NOMO-1 treated with dmso at 0.1 percent for 144 hours (cell line): ENCODE measurements around the gene RASGEF1C.

Experiments used
- DNase-seq: peaks from one replicate; lab custom pipeline; 2025; ENCODE audit not compliant: unreplicated experiment; lab: John Stamatoyannopoulos, UW

The RASGEF1C gene

GRCh38 chr5:180160789-180161188 is 48.2 kb downstream of the RASGEF1C start:
- peak; percentile 79 for DNase-seq

- no peak for DNase-seq
Observed at GRCh38 chr5:180160215-180160614, 48.8 kb downstream of the RASGEF1C start.

DNA sequence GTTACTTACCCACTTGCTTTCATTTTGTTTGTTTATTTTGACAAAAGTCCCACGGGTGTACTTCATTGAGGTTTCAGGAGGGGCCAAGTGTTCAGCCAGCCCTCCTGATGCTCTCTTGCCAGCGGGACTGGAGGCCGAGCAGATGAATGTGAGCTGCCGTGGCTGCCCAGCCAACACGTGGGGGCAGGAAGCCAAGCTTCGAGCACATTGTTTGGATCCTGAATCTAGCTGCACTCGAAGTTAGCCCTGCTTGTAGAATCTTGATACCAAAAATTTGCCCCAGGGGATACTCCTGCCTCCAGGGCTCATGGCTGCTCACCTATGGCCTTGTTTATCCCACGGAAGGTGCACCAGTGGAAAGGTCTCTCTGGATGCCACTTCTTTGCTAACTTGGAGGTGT is 49.3 kb downstream of the RASGEF1C start:
- DNase-seq, result no peak

- DNase-seq, result no peak
Observed at GRCh38 chr5:180157866-180158265, 51.1 kb downstream of the RASGEF1C start.

- DNase-seq, result no peak
Observed at GRCh38 chr5:180156141-180156540, 52.9 kb downstream of the RASGEF1C start.

GRCh38 chr5:180155365-180155926 is 53.6 kb downstream of the RASGEF1C start:
- no peak for DNase-seq

GRCh38 chr5:180154821-180155364 is 54.1 kb downstream of the RASGEF1C start:
- DNase-seq, result no peak

GRCh38 chr5:180153991-180154390 is 55.0 kb downstream of the RASGEF1C start:
- no peak for DNase-seq

DNA sequence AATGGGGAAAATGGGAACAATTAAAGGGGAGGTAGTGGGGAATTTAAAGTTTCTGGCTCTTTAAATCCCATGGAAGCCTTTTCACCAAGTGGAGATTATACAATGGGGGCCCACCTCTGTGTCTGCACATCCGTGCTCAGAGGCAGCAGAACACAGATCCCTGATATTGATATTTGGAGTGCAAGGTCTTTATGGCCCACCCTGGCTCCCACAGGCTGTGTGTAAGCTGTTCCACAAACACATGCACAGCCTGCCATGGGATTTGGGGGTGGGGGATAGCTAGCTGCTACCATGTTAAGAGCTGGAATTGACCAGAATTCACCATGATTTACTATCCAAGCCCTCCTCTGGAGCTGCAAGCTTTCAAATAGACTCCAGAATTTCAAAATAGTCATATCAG is 55.9 kb downstream of the RASGEF1C start:
- DNase-seq, result no peak

GRCh38 chr5:180143656-180144364 is 65.2 kb downstream of the RASGEF1C start:
- DNase-seq, result no peak

- DNase-seq, result no peak
Observed at GRCh38 chr5:180142824-180143610, 66.0 kb downstream of the RASGEF1C start.

GRCh38 chr5:180142021-180142765 is 66.8 kb downstream of the RASGEF1C start:
- DNase-seq, result no peak

- no peak for DNase-seq
Observed at GRCh38 chr5:180141068-180141660, 67.8 kb downstream of the RASGEF1C start.

GRCh38 chr5:180140571-180140970 is 68.4 kb downstream of the RASGEF1C start:
- DNase-seq, result no peak

DNA sequence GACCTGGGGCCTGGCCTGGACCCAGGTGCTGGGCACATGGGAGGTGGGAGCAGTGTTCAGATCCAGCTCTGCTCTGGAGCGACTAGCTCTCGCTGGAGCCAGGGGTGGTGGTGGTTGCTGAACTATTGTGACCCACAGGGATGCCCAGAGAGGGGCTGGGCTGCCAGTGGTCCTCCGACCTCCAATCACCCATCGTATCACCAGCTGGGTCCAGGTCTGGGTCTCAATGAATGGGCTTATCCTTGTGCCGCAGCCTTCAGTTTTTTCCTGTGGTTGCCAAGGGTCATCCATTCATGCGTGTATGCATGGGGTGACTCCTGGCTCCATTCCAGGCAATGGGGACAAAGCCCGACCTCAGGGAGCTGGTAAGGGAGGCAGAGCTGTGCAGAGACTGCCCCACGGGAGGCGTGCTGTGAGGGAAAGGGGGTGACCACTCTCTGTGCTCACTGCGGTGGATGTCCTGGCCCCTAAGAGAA is 68.9 kb downstream of the RASGEF1C start:
- DNase-seq, result no peak

GRCh38 chr5:180139731-180140055 is 69.3 kb downstream of the RASGEF1C start:
- no peak for DNase-seq

- no peak for DNase-seq
Observed at GRCh38 chr5:180138976-180139730, 69.9 kb downstream of the RASGEF1C start.

DNA sequence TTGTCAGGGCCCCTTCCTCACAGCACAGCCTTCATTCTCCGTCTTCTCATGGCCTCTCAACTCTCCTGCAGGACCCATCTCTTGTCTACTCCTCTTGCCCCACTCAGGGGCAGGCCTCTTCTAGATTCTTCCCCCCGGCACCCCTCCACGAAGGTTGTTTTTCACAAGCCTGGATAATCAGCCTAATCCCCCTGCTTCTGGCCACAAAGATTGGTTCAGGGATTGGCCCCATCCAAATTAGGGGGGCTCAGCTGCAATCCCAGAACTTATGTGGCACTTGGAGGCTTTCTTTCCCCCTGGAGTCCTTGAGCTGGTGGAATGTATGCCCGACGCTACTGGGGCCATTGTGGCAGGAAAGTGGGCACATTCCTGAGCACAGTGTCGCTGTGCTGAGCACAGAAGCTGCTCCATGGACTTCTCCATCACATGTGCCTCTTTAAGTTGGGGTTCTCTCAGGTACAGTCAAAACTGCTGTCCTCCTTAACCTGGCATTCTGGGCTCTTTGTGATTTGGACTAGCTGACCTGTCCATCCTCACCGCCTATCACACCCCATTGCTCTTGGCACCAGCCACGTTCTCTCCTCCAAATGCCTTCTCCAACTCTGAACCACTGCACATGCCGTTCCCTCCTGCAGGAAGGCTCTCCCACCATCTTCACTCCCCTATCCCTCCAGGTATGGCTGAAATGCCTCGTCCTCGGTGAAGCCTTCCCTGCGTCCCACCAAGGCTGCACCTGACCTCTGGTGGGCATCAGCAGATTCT is 70.6 kb downstream of the RASGEF1C start:
- no peak for DNase-seq
